Neural cell (in vitro differentiated cells): ENCODE results near the gene UBASH3A. TPM values are rescaled to one million over a fixed set of nuclear protein-coding genes. Genes with fewer than 3 reads are reported as not detected.

Experiments used
- H2AFZ ChIP-seq: fragments of 200-600, 300-800 bp; sonication (generic), shearing (Covaris generic); 2 replicates; pipeline ENCODE4 v1.6.0; 2014; ENCODE audit warnings: low read depth, mild to moderate bottlenecking, antibody characterized with exemption, low read length, moderate library complexity
- H3F3A ChIP-seq: fragments of 200-600 bp; shearing (Covaris generic); 2 replicates; pipeline ENCODE4 v1.6.1; 2016; ENCODE audit warnings: mild to moderate bottlenecking, moderate library complexity, mixed read lengths, antibody characterized with exemption, low read length; ENCODE audit not compliant: insufficient read depth, poor library complexity, severe bottlenecking
- H3K27ac ChIP-seq: fragments of 200-600, 300-800 bp; sonication (generic), shearing (Covaris generic); 2 replicates; pipeline ENCODE4 v1.5.1; 2014; ENCODE audit warnings: mild to moderate bottlenecking, low read length, moderate library complexity
- H3K27me3 ChIP-seq: fragments of 300-800, 200-600 bp; sonication (generic), shearing (Covaris generic); 2 replicates; pipeline ENCODE4 v1.6.0; 2014; ENCODE audit warnings: mild to moderate bottlenecking, low read depth, low read length, moderate library complexity; ENCODE audit not compliant: insufficient read depth
- H3K36me3 ChIP-seq: fragments of 300-800, 200-600 bp; sonication (generic), shearing (Covaris generic); 2 replicates; pipeline ENCODE4 v1.5.1; 2014; ENCODE audit warnings: mild to moderate bottlenecking, antibody characterized with exemption, low read length, moderate library complexity; ENCODE audit not compliant: insufficient read depth
- H3K4me2 ChIP-seq: fragments of 300-800, 200-600 bp; sonication (generic), shearing (Covaris generic); 2 replicates; pipeline ENCODE4 v1.6.0; 2014; ENCODE audit warnings: mild to moderate bottlenecking, low read length
- H3K4me3 ChIP-seq: fragments of 300-800, 200-600 bp; sonication (generic), shearing (Covaris generic); 2 replicates; pipeline ENCODE4 v1.5.1; 2014; ENCODE audit warnings: mild to moderate bottlenecking, low read length, moderate library complexity
- H3K79me2 ChIP-seq: fragments of 200-600 bp; shearing (Covaris generic); replicated peaks from 2 replicates; pipeline ENCODE4 v1.6.0; 2014; ENCODE audit warnings: mild to moderate bottlenecking, low read length, moderate library complexity; ENCODE audit not compliant: insufficient read depth
- H3K9ac ChIP-seq: fragments of 300-800, 200-600 bp; sonication (generic), shearing (Covaris generic); 2 replicates; pipeline ENCODE4 v1.6.1; 2016; ENCODE audit warnings: mild to moderate bottlenecking, low read length, mixed read lengths
- H3K9me2 ChIP-seq: fragments of 200-600 bp; shearing (Covaris generic); 2 replicates; pipeline ENCODE4 v1.6.1; 2016; ENCODE audit warnings: mild to moderate bottlenecking, low read length, mixed read lengths; ENCODE audit not compliant: insufficient read depth
- H3K9me3 ChIP-seq: fragments of 200-600, 300-800 bp; sonication (generic), shearing (Covaris generic); 2 replicates; pipeline ENCODE4 v1.6.1; 2016; ENCODE audit warnings: mild to moderate bottlenecking, mixed run types, low read length, moderate library complexity, mixed read lengths
- H4K20me1 ChIP-seq: fragments of 200-600 bp; shearing (Covaris generic); 2 replicates; pipeline ENCODE4 v1.6.1; 2016; ENCODE audit warnings: mild to moderate bottlenecking, mixed run types; ENCODE audit not compliant: insufficient read depth
- CTCF ChIP-seq: fragments of 450-650 bp; IDR thresholded peaks from 2 replicates; pipeline ENCODE4 v1.5.1; 2014; ENCODE audit warnings: antibody characterized with exemption, mild to moderate bottlenecking, moderate library complexity; ENCODE audit not compliant: poor library complexity, severe bottlenecking
- EP300 ChIP-seq: fragments of 450-650 bp; conservative IDR thresholded peaks from 2 replicates; pipeline ENCODE4 v1.6.1; 2014; ENCODE audit warnings: antibody characterized with exemption, mild to moderate bottlenecking, moderate library complexity; ENCODE audit not compliant: poor library complexity, severe bottlenecking
- EZH2 ChIP-seq: fragments of 200-600, 300-800 bp; shearing (Covaris generic), sonication (generic); IDR thresholded peaks from 2 replicates; pipeline ENCODE4 v1.6.1; 2014; ENCODE audit warnings: antibody characterized with exemption, low read length, borderline replicate concordance, mild to moderate bottlenecking; ENCODE audit not compliant: insufficient read depth, poor library complexity, severe bottlenecking
- MXI1 ChIP-seq: fragments of 450-650 bp; conservative IDR thresholded peaks from 2 replicates; pipeline ENCODE4 v1.6.1; 2014; ENCODE audit warnings: antibody characterized with exemption, mild to moderate bottlenecking; ENCODE audit not compliant: poor library complexity, severe bottlenecking
- POLR2AphosphoS5 ChIP-seq: IDR thresholded peaks from 2 replicates; pipeline ENCODE4 v1.6.1; 2012
- RAD21 ChIP-seq: fragments of 450-650 bp; conservative IDR thresholded peaks from 2 replicates; pipeline ENCODE4 v1.6.1; 2014; ENCODE audit warnings: antibody characterized with exemption, mild to moderate bottlenecking, moderate library complexity
- SMC3 ChIP-seq: fragments of 450-650 bp; conservative IDR thresholded peaks from 2 replicates; pipeline ENCODE4 v1.6.1; 2014; ENCODE audit warnings: antibody characterized with exemption, mild to moderate bottlenecking, moderate library complexity; ENCODE audit not compliant: poor library complexity
- TAF1 ChIP-seq: IDR thresholded peaks from 2 replicates; pipeline ENCODE4 v1.6.1; 2012; ENCODE audit warnings: low read depth
- polyA plus RNA-seq: library from polyadenylated mRNA; depleted of rRNA; stranded (reverse); fragments of >200 nt; gene quantifications from 2 replicates; pipeline ENCODE4 v1.2.3, GENCODE V29; 2014
- TF ChIP-seq, protein P1 (sequence below): IDR thresholded peaks from 2 replicates; pipeline ENCODE4 v1.6.1; 2012; ENCODE audit warnings: borderline replicate concordance

UBASH3A gene
- polyA plus RNA-seq, 1 donor from 2014 or later = not detected

DNA sequence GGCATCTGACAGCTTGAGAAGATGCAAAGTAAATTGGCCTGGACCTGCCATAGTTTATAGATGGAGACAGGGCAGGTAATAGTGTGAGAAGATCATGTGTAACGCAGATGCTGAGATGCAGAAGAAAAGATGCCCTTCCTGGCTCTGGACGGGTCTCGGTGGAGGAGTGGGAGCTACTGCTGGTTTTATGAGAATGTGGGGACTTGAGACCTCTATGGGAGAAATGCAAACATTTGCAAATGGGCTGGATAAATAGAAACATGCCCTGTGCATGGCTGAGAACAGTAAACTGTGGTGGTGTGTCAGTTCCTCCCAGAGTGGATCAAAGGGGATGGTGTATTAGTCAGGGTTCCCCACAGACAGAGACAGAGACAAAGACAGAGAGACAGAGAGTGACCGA, 21.9 kb downstream of the UBASH3A start:
- H3K4me2 ChIP-seq = no peak overlapping the region
- H3K27ac ChIP-seq = peak overlapping the region; percentile 7
- H3K27me3 ChIP-seq = no peaks in the 10 kb centered on the region
- H3K79me2 ChIP-seq = no peaks in the 10 kb centered on the region
- no peaks in the 10 kb centered on the region for H4K20me1 ChIP-seq
- no peaks in the 10 kb centered on the region for H3K36me3 ChIP-seq
- H3K9me3 ChIP-seq = peaks cover 6% of the 10 kb centered on the region
- H2AFZ ChIP-seq = no peak overlapping the region
- no peak for TF ChIP-seq RAD21
- H3F3A ChIP-seq = no peaks in the 10 kb centered on the region
- no peak overlapping the region for H3K4me3 ChIP-seq
- no peaks in the 10 kb centered on the region for H3K9me2 ChIP-seq
- H3K9ac ChIP-seq = no peak overlapping the region

DNA sequence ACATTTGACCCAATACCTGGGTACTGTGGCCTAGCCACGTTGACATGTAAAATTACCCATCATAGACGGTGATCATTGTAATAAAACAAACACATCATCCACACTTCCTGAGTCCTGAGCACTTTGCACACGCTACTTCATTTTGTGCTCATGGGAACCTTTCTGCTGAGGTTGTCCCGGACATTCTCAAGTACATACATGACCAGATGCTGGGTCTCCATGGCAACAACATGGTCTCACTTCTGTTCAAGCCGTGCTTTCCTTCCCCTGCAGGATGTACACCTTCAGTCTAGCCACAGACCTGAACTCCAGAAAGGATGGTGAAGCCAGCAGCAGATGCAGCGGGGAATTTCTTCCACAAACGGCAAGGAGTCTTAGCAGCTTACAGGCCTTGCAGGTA, 22.7 kb downstream of the UBASH3A start:
- Histone ChIP-seq H3K9me2 (no peaks in the 10 kb centered on the region), H3K27me3 (no peaks in the 10 kb centered on the region), H3K79me2 (no peaks in the 10 kb centered on the region), H4K20me1 (no peaks in the 10 kb centered on the region), H3F3A (no peaks in the 10 kb centered on the region), H3K4me2 (no peak overlapping the region), H3K36me3 (no peaks in the 10 kb centered on the region), H3K9me3 (peaks cover 1% of the 10 kb centered on the region), H3K4me3 (no peak overlapping the region), H3K27ac (no peak overlapping the region), H2AFZ (no peak overlapping the region), H3K9ac (no peak overlapping the region)
- TF ChIP-seq CTCF = no peak
- TF ChIP-seq EZH2 = no peak
- TF ChIP-seq EP300 = no peak
- no peak for TF ChIP-seq RAD21
- no peak for TF ChIP-seq SMC3
- no peak for TF ChIP-seq POLR2AphosphoS5
- TF ChIP-seq MXI1 = no peak
- TF ChIP-seq, protein P1, sequence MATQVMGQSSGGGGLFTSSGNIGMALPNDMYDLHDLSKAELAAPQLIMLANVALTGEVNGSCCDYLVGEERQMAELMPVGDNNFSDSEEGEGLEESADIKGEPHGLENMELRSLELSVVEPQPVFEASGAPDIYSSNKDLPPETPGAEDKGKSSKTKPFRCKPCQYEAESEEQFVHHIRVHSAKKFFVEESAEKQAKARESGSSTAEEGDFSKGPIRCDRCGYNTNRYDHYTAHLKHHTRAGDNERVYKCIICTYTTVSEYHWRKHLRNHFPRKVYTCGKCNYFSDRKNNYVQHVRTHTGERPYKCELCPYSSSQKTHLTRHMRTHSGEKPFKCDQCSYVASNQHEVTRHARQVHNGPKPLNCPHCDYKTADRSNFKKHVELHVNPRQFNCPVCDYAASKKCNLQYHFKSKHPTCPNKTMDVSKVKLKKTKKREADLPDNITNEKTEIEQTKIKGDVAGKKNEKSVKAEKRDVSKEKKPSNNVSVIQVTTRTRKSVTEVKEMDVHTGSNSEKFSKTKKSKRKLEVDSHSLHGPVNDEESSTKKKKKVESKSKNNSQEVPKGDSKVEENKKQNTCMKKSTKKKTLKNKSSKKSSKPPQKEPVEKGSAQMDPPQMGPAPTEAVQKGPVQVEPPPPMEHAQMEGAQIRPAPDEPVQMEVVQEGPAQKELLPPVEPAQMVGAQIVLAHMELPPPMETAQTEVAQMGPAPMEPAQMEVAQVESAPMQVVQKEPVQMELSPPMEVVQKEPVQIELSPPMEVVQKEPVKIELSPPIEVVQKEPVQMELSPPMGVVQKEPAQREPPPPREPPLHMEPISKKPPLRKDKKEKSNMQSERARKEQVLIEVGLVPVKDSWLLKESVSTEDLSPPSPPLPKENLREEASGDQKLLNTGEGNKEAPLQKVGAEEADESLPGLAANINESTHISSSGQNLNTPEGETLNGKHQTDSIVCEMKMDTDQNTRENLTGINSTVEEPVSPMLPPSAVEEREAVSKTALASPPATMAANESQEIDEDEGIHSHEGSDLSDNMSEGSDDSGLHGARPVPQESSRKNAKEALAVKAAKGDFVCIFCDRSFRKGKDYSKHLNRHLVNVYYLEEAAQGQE = no peak
- TF ChIP-seq TAF1 = no peak

DNA sequence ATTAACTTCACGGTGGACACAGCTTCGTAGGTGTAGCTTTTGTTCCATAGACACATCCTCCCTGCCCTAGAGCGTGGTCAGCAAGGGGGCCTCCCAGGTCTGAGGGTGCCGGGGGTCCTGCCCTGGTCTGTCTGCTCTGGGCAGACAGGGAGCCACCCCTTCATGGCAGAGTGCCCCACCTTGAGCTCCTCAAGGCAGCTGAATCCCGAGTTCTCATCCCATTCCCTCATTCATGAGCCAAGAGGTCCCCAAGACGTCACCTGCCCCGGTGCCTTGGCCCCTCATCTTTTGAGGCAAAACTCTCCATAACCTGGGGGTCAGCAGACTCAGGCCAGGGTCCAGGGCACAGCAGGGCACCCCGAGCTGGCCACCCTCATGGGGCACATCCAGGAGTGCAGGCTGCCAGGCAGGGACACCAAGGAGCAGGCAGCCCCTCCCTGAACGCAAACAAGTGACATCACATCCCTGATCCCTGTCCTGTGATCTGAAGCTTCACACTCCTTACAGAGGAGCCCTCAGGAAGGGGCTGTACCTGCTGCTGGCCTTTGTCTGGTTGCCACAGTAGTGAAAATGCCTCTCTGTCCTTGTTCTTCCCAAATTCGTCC, 23.3 kb downstream of the UBASH3A start:
- Histone ChIP-seq H3K79me2 (no peaks in the 10 kb centered on the region), H3F3A (no peaks in the 10 kb centered on the region), H3K4me3 (no peak overlapping the region), H3K9ac (no peak overlapping the region), H3K4me2 (no peak overlapping the region), H3K36me3 (no peaks in the 10 kb centered on the region), H3K27ac (no peak overlapping the region), H3K27me3 (no peaks in the 10 kb centered on the region), H4K20me1 (no peaks in the 10 kb centered on the region), H2AFZ (no peak overlapping the region), H3K9me2 (no peaks in the 10 kb centered on the region), H3K9me3 (peaks cover 2% of the 10 kb centered on the region)
- no peak for TF ChIP-seq EZH2
- no peak for TF ChIP-seq TAF1
- no peak for TF ChIP-seq SMC3
